B cell (primary cell): ENCODE results near the gene SERPINB7. TPM values are rescaled to one million over a fixed set of nuclear protein-coding genes. Genes with fewer than 3 reads are reported as not detected.

Experiments
- ATAC-seq: fragments of 200-7000 bp; cut with Tn5 transposase; one replicate; pipeline ENCODE4 v1.10.0; 2021; ENCODE audit warnings: low read depth, mild to moderate bottlenecking, moderate number of reproducible peaks, moderate library complexity
- CTCF ChIA-PET: fragments of 350-600 bp; sonication (Branson Sonifier 250); formaldehyde crosslinking; loops from one replicate; lab custom pipeline; 2021; ENCODE audit warnings: antibody characterized with exemption, inconsistent platforms; lab: Charles Lee
- POLR2A ChIA-PET: fragments of 350-600 bp; sonication (Branson Sonifier 250); formaldehyde crosslinking; loops from one replicate; lab custom pipeline; 2021; ENCODE audit warnings: antibody characterized with exemption; lab: Charles Lee
- DNase-seq: peaks from one replicate; pipeline ENCODE4 v3.0.0; 2013
- H2AFZ ChIP-seq: 2 replicates; pipeline ENCODE4 v1.6.1; 2012; ENCODE audit warnings: mild to moderate bottlenecking, low read depth, low read length; ENCODE audit not compliant: insufficient read depth, poor library complexity, severe bottlenecking
- H3K27ac ChIP-seq, 2 donors: 1 replicate in 1 of 2; 2 replicates in 1 of 2; pipeline ENCODE4 v1.5.1; 2012 to 2013; ENCODE audit warnings: low read length in 2 of 2, mild to moderate bottlenecking in 2 of 2, moderate library complexity in 1 of 2
- H3K27me3 ChIP-seq, 4 experiments: fragments of 200-600 bp in 1 of 4; sonication (generic) in 1 of 4; replicated peaks in 1 of 4; 1 replicate in 2 of 4; 2 replicates in 2 of 4; pipeline versions ENCODE4 v1.6.1 to v1.7.0; 2013 to 2016; ENCODE audit warnings: low read length in 3 of 4, mild to moderate bottlenecking in 2 of 4, mixed read lengths in 1 of 4, moderate library complexity in 1 of 4; ENCODE audit not compliant: insufficient read depth in 4 of 4, control insufficient read depth in 3 of 4; ENCODE audit errors: control extremely low read depth in 1 of 4
- H3K36me3 ChIP-seq, 2 experiments: replicated peaks in 1 of 2; 1 replicate in 1 of 2; 2 replicates in 1 of 2; pipeline versions ENCODE4 v1.6.1 to v1.7.1; 2013; ENCODE audit warnings: low read length in 1 of 2; ENCODE audit not compliant: insufficient read depth in 2 of 2, control insufficient read depth in 1 of 2; ENCODE audit errors: control extremely low read depth in 1 of 2, extremely low read depth in 1 of 2
- H3K4me1 ChIP-seq, 2 donors: fragments of 200-600 bp in 1 of 2; sonication (generic) in 1 of 2; 1 replicate in 1 of 2; 2 replicates in 1 of 2; pipeline versions ENCODE4 v1.5.1 to v1.6.1; 2013 to 2017; ENCODE audit warnings: low read length in 2 of 2; ENCODE audit not compliant: control insufficient read depth in 2 of 2, insufficient read depth in 2 of 2
- H3K4me2 ChIP-seq: replicated peaks from 2 replicates; pipeline ENCODE3; 2012; ENCODE audit warnings: mild to moderate bottlenecking, low read depth, low read length; ENCODE audit not compliant: poor library complexity, severe bottlenecking
- H3K4me3 ChIP-seq, 5 experiments: fragments of 200-600 bp in 1 of 5; sonication (generic) in 1 of 5; 1 replicate in 3 of 5; 2 replicates in 2 of 5; pipeline versions ENCODE4 v1.5.1 to v1.7.0; 2011 to 2016; ENCODE audit warnings: low read length in 4 of 5, mild to moderate bottlenecking in 4 of 5, low read depth in 2 of 5, control low read depth in 1 of 5, moderate library complexity in 1 of 5; ENCODE audit not compliant: insufficient read depth in 1 of 5; ENCODE audit errors: control extremely low read depth in 1 of 5, extremely low read depth in 1 of 5
- H3K79me2 ChIP-seq: fragments of 200-600 bp; sonication (generic); one replicate; pipeline ENCODE4 v1.6.0; 2016; ENCODE audit warnings: low read length; ENCODE audit not compliant: control insufficient read depth, insufficient read depth
- H3K9ac ChIP-seq: fragments of 200-600 bp; sonication (generic); 2 replicates; pipeline ENCODE4 v1.6.1; 2017; ENCODE audit warnings: mild to moderate bottlenecking, low read length, moderate library complexity
- H3K9me3 ChIP-seq, 3 donors: one replicate each; pipeline versions ENCODE4 v1.6.1 to v1.7.1; 2013; ENCODE audit warnings: low read length in 2 of 3; ENCODE audit not compliant: control insufficient read depth in 2 of 3, insufficient read depth in 1 of 3; ENCODE audit errors: control extremely low read depth in 1 of 3
- H4K20me1 ChIP-seq: 2 replicates; pipeline ENCODE4 v1.6.0; 2012; ENCODE audit warnings: mild to moderate bottlenecking, low read length; ENCODE audit not compliant: insufficient read depth, control insufficient read depth, poor library complexity, severe bottlenecking
- H3K27ac Mint-ChIP-seq: one replicate; pipeline ENCODE4 v1.8.0; 2021; ENCODE audit warnings: mixed read lengths
- H3K27me3 Mint-ChIP-seq: one replicate; pipeline ENCODE4 v1.8.0; 2021; ENCODE audit warnings: mixed read lengths
- H3K4me1 Mint-ChIP-seq: one replicate; pipeline ENCODE4 v1.8.0; 2021; ENCODE audit warnings: mixed read lengths
- H3K4me3 Mint-ChIP-seq: one replicate; pipeline ENCODE4 v1.8.0; 2021; ENCODE audit warnings: mixed read lengths
- H3K9me3 Mint-ChIP-seq: one replicate; pipeline ENCODE4 v1.8.0; 2022; ENCODE audit warnings: mixed read lengths; ENCODE audit not compliant: insufficient read depth
- EZH2 ChIP-seq: IDR thresholded peaks from 2 replicates; pipeline ENCODE4 v1.6.1; 2012; ENCODE audit warnings: borderline replicate concordance, low read depth, mild to moderate bottlenecking, moderate library complexity, low read length; ENCODE audit not compliant: insufficient read depth, poor library complexity, severe bottlenecking
- WGBS: methylation state at CpG from one replicate; pipeline ENCODE4 v1.1.5; 2013; ENCODE audit warnings: missing lambda C conversion rate; ENCODE audit not compliant: insufficient coverage; 5-methylcytosine and 5-hydroxymethylcytosine counted together
- intact Hi-C: fragments of 100-400 bp; cut with micrococcal nuclease; formaldehyde crosslinking; loops from one replicate; pipeline ENCODE4 v1.10.0; 2022
- polyA plus RNA-seq: library from polyadenylated mRNA; depleted of rRNA; stranded (reverse); fragments of >200 nt; gene quantifications from 2 replicates; pipeline ENCODE4 v1.2.3, GENCODE V29; 2012
- total RNA-seq, 2 donors: library from RNA; stranded (reverse); fragments of 120-200 nt in 1 of 2; gene quantifications; 1 replicate in 1 of 2; 2 replicates in 1 of 2; pipeline versions ENCODE4 v1.2.3 to v1.2.4, GENCODE V29; 2013 to 2022
- TF ChIP-seq, protein P1 (sequence below): fragments of 200-600 bp; IDR thresholded peaks from one replicate; pipeline ENCODE4 v1.8.0; 2022; ENCODE audit warnings: antibody characterized with exemption, mild to moderate bottlenecking

Gene SERPINB7
- total and polyA plus RNA-seq, 2 donors (not counting 1 experiment from before 2014, with no cell fraction given): not detected

DNA sequence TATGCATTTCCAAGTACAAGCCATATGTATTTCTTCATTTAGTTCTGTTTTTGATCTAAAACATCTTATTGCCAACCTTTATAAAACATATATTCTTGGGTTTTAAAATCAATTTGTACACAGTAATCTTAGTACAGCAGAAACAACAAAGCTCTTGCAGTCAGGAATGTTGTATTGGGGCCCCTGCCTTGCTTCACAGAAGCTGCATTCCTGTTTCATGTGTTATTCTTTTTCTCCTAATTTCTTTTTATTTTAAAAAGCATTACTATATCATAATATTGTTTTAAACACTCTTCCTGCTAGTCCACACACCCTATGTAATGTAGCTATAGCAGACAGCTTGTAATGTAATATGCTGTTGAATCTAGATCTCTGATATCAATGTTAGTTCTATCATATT, 24.0 kb downstream of the SERPINB7 start:
- intact Hi-C loops: no loop called here
- Histone ChIP-seq H3K79me2 (no peaks in the 10 kb centered on the region), H3K9ac (no peak overlapping the region), H3K4me3 (no peak overlapping the region), H3K9me3 (no peaks in the 10 kb centered on the region), H4K20me1 (no peaks in the 10 kb centered on the region), H3K27me3 (no peaks in the 10 kb centered on the region), H3K27ac (no peak overlapping the region), H3K4me1 (no peaks in the 10 kb centered on the region), H2AFZ (no peak overlapping the region), H3K36me3 (no peaks in the 10 kb centered on the region), H3K4me2 (no peak overlapping the region)
- no peaks in the 10 kb centered on the region for H3K4me1 Mint-ChIP-seq
- CTCF ChIA-PET: no interaction called here
- no peak for DNase-seq
- POLR2A ChIA-PET: no interaction called here
- peaks cover 4% of the 10 kb centered on the region for H3K27me3 Mint-ChIP-seq
- no peak for TF ChIP-seq EZH2
- TF ChIP-seq, protein P1, sequence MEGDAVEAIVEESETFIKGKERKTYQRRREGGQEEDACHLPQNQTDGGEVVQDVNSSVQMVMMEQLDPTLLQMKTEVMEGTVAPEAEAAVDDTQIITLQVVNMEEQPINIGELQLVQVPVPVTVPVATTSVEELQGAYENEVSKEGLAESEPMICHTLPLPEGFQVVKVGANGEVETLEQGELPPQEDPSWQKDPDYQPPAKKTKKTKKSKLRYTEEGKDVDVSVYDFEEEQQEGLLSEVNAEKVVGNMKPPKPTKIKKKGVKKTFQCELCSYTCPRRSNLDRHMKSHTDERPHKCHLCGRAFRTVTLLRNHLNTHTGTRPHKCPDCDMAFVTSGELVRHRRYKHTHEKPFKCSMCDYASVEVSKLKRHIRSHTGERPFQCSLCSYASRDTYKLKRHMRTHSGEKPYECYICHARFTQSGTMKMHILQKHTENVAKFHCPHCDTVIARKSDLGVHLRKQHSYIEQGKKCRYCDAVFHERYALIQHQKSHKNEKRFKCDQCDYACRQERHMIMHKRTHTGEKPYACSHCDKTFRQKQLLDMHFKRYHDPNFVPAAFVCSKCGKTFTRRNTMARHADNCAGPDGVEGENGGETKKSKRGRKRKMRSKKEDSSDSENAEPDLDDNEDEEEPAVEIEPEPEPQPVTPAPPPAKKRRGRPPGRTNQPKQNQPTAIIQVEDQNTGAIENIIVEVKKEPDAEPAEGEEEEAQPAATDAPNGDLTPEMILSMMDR: no peak
- H3K4me3 Mint-ChIP-seq: no peak overlapping the region
- no peak overlapping the region for H3K27ac Mint-ChIP-seq
- no peak for ATAC-seq
- no peaks in the 10 kb centered on the region for H3K9me3 Mint-ChIP-seq

DNA sequence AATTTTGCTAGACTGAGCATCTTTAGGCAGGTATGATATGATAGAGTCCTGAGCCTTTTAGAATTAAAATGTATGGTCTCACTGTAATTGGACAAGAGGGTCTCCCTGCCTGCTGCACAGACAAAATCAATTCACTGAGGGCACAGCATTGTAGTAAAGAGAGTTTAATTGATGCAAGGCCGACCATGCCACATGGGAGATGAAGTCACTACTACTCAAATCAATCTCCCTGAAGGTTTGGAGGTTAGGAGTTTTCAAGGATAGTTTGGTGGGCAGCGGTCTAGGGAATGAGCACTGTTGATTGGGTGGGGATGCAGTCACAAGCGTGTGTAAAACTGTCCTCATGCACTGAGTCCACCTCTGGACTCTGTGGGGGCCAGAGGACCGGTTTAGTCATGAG, 26.1 kb downstream of the SERPINB7 start:
- no peak overlapping the region for H2AFZ ChIP-seq
- H3K9me3 ChIP-seq: no peaks in the 10 kb centered on the region
- no peaks in the 10 kb centered on the region for H3K4me1 ChIP-seq
- no peak overlapping the region for H3K4me2 ChIP-seq
- no peaks in the 10 kb centered on the region for H4K20me1 ChIP-seq
- H3K27me3 Mint-ChIP-seq: peaks cover 6% of the 10 kb centered on the region
- ATAC-seq (no peak), DNase-seq (no peak)
- no peaks in the 10 kb centered on the region for H3K27me3 ChIP-seq
- H3K79me2 ChIP-seq: no peaks in the 10 kb centered on the region
- ChIA-PET POLR2A (no interaction called here), CTCF (no interaction called here)
- intact Hi-C loops: no loop called here
- H3K4me3 ChIP-seq: no peak overlapping the region
- H3K9ac ChIP-seq: no peak overlapping the region
- H3K27ac Mint-ChIP-seq: no peak overlapping the region
- no peaks in the 10 kb centered on the region for H3K36me3 ChIP-seq
- TF ChIP-seq, protein P1: no peak
- TF ChIP-seq EZH2: no peak
- 94% methylated on average over 2 of the region's 4 CpGs for WGBS
- H3K4me3 Mint-ChIP-seq: no peak overlapping the region
- H3K4me1 Mint-ChIP-seq: no peaks in the 10 kb centered on the region
- H3K9me3 Mint-ChIP-seq: no peaks in the 10 kb centered on the region
- H3K27ac ChIP-seq: no peak overlapping the region
